Endothelial cell of umbilical vein (primary cell): ENCODE data around the gene APBB3. TPM values are rescaled to one million over a fixed set of nuclear protein-coding genes. Genes with fewer than 3 reads are reported as not detected.

Experiments used
- BruUV-seq: library from RNA; stranded (reverse); fragments of 400-500 nt; replicated peaks from 2 replicates; lab custom pipeline; 2021; lab: Mats Ljungman, UMichigan
- CTCF ChIA-PET: fragments of 300-600, 350-600 bp; sonication (Branson Sonifier 250); formaldehyde crosslinking; loops from one replicate; lab custom pipeline; 2021; ENCODE audit warnings: antibody characterized with exemption, inconsistent platforms; lab: Charles Lee
- POLR2A ChIA-PET: fragments of 300-600, 350-600 bp; sonication (Branson Sonifier 250); formaldehyde crosslinking; loops from one replicate; lab custom pipeline; 2021; ENCODE audit warnings: antibody characterized with exemption, inconsistent platforms; lab: Charles Lee
- DNase-seq: peaks from one replicate; pipeline ENCODE4 v3.0.0-alpha.2; 2011; ENCODE audit warnings: low read depth, low spot score
- FAIRE-seq: peaks from 2 replicates; lab custom pipeline; 2011; peaks lifted over from hg19 to GRCh38; lab: Jason Lieb, UNC
- H2AFZ ChIP-seq: 2 replicates; pipeline ENCODE4 v1.6.0; 2012; ENCODE audit warnings: low read depth, low read length, control low read depth, inconsistent platforms
- H3K27ac ChIP-seq: 2 replicates; pipeline ENCODE4 v1.5.1; 2011; ENCODE audit warnings: low read depth, mild to moderate bottlenecking, control low read depth, low read length, moderate library complexity; ENCODE audit not compliant: insufficient read depth
- H3K27me3 ChIP-seq, 2 experiments: 2 replicates each; pipeline versions ENCODE4 v1.6.0 to v1.6.1; 2011; ENCODE audit warnings: low read length in 2 of 2, mixed read lengths in 1 of 2; ENCODE audit not compliant: control insufficient read depth in 2 of 2, insufficient read depth in 2 of 2
- H3K36me3 ChIP-seq, 2 experiments: 2 replicates in 1 of 2; 3 replicates in 1 of 2; pipeline ENCODE4 v1.5.1; 2011; ENCODE audit warnings: low read length in 2 of 2, mild to moderate bottlenecking in 1 of 2, moderate library complexity in 1 of 2; ENCODE audit not compliant: control insufficient read depth in 2 of 2, insufficient read depth in 2 of 2; ENCODE audit errors: extremely low read depth in 1 of 2
- H3K4me1 ChIP-seq: 3 replicates; pipeline ENCODE4 v1.5.1; 2011; ENCODE audit warnings: mild to moderate bottlenecking, low read length; ENCODE audit not compliant: control insufficient read depth, insufficient read depth; ENCODE audit errors: extremely low read depth
- H3K4me2 ChIP-seq: 2 replicates; pipeline ENCODE4 v1.6.1; 2011; ENCODE audit warnings: low read length, control low read depth, mixed read lengths; ENCODE audit not compliant: insufficient read depth
- H3K4me3 ChIP-seq, 3 experiments: fragments of 200-600 bp in 1 of 3; sonication (generic), shearing (Covaris generic) in 1 of 3; replicated peaks in 1 of 3; 2 replicates each; pipeline ENCODE4 v1.5.1; 2011 to 2016; ENCODE audit warnings: control low read depth in 3 of 3, low read length in 3 of 3, mild to moderate bottlenecking in 2 of 3, inconsistent platforms in 1 of 3, low read depth in 1 of 3, moderate library complexity in 1 of 3; ENCODE audit not compliant: insufficient read depth in 1 of 3
- H3K79me2 ChIP-seq: 2 replicates; pipeline ENCODE4 v1.6.0; 2012; ENCODE audit warnings: low read length, inconsistent platforms; ENCODE audit not compliant: control insufficient read depth, insufficient read depth
- H3K9ac ChIP-seq: replicated peaks from 2 replicates; pipeline ENCODE3; 2011; ENCODE audit warnings: low read length, control low read depth; ENCODE audit not compliant: insufficient read depth; ENCODE audit errors: extremely low read depth
- H3K9me1 ChIP-seq: replicated peaks from 3 replicates; pipeline ENCODE4 v1.6.0; 2011; ENCODE audit warnings: mild to moderate bottlenecking, low read length; ENCODE audit not compliant: control insufficient read depth, insufficient read depth; ENCODE audit errors: extremely low read depth
- H3K9me3 ChIP-seq: replicated peaks from 2 replicates; pipeline ENCODE4 v1.5.1; 2012; ENCODE audit warnings: low read length, inconsistent platforms; ENCODE audit not compliant: control insufficient read depth, insufficient read depth
- H4K20me1 ChIP-seq: replicated peaks from 2 replicates; pipeline ENCODE3; 2011; ENCODE audit warnings: mild to moderate bottlenecking, low read length; ENCODE audit not compliant: control insufficient read depth, insufficient read depth; ENCODE audit errors: extremely low read depth
- CTCF ChIP-seq, 2 donors: IDR thresholded peaks; 1 replicate in 1 of 2; 2 replicates in 1 of 2; pipeline ENCODE4 v1.5.1; 2011; ENCODE audit warnings: low read length in 2 of 2, mild to moderate bottlenecking in 2 of 2, moderate library complexity in 2 of 2, control low read depth in 1 of 2, inconsistent platforms in 1 of 2, low read depth in 1 of 2; ENCODE audit not compliant: insufficient read depth in 1 of 2; ENCODE audit errors: extremely low read depth in 1 of 2
- EZH2 ChIP-seq: IDR thresholded peaks from 2 replicates; pipeline ENCODE4 v1.6.1; 2012; ENCODE audit warnings: borderline replicate concordance, low read depth, mild to moderate bottlenecking, moderate library complexity, low read length, inconsistent platforms; ENCODE audit not compliant: severe bottlenecking
- FOS ChIP-seq: IDR thresholded peaks from 2 replicates; pipeline ENCODE4 v1.6.1; 2011; ENCODE audit warnings: mild to moderate bottlenecking, low read length, moderate library complexity, borderline replicate concordance; ENCODE audit not compliant: insufficient read depth
- GATA2 ChIP-seq: IDR thresholded peaks from 2 replicates; pipeline ENCODE4 v1.7.0; 2011; ENCODE audit warnings: low read depth, mild to moderate bottlenecking, moderate library complexity, mixed read lengths, low read length; ENCODE audit not compliant: insufficient read length, insufficient read depth
- JUN ChIP-seq: IDR thresholded peaks from 2 replicates; pipeline ENCODE4 v1.6.1; 2011; ENCODE audit warnings: borderline replicate concordance, low read depth; ENCODE audit not compliant: insufficient read length, insufficient read depth
- MAX ChIP-seq: IDR thresholded peaks from 2 replicates; pipeline ENCODE4 v1.6.1; 2011; ENCODE audit not compliant: insufficient read depth, insufficient read length
- MYC ChIP-seq: IDR thresholded peaks from one replicate; pipeline ENCODE4 v1.6.1; 2011; ENCODE audit warnings: mild to moderate bottlenecking, low read depth, low read length
- POLR2A ChIP-seq: IDR thresholded peaks from 2 replicates; pipeline ENCODE4 v1.6.1; 2012; ENCODE audit warnings: low read depth, mild to moderate bottlenecking, control low read depth, low read length
- POLR2AphosphoS5 ChIP-seq: IDR thresholded peaks from 2 replicates; pipeline ENCODE4 v1.6.1; 2012; ENCODE audit warnings: low read depth, mild to moderate bottlenecking, control low read depth, low read length, moderate library complexity; ENCODE audit not compliant: insufficient read depth
- dilution Hi-C: fragments of 300-500 bp; cut with MboI; formaldehyde crosslinking; loops from one replicate; pipeline ENCODE4 v1.15.0; 2019; ENCODE audit warnings: low sequenced_read_pairs; ENCODE audit not compliant: extremely low pct_ligation_motif_present
- intact Hi-C: fragments of 100-400 bp; cut with micrococcal nuclease; formaldehyde crosslinking; loops from one replicate; pipeline ENCODE4 v1.10.0; 2022
- polyA plus RNA-seq, 4 experiments: library from polyadenylated mRNA; depleted of rRNA in 3 of 4; stranded (reverse) in 3 of 4; unstranded in 1 of 4; fragments of >200 nt; gene quantifications; 2 replicates each; pipeline versions ENCODE4 v1.2.1 to v1.2.3, GENCODE V29; 2011 to 2012; ENCODE audit warnings: missing spikeins in 1 of 4
- total RNA-seq: library from RNA; stranded (reverse); gene quantifications from 2 replicates; pipeline ENCODE4 v1.2.3, GENCODE V29; 2021

Gene APBB3
- total and polyA plus RNA-seq, 2 donors (not counting 3 experiments of a cell fraction or from before 2014, with no cell fraction given), result 12.1 to 22.8 TPM

GRCh38 chr5:140576776-140577201 lies 12.4 kb upstream of the APBB3 start:
- Histone ChIP-seq H3K4me1 (peaks cover 7% of the 10 kb centered on the region), H3K79me2 (no peaks in the 10 kb centered on the region), H3K27ac (no peak overlapping the region), H3K36me3 (no peaks in the 10 kb centered on the region), H3K9ac (peak overlapping the region; percentile 3), H3K4me3 (no peak overlapping the region), H3K27me3 (peaks cover 0 to 2% of the 10 kb centered on the region in 2 experiments), H2AFZ (peak overlapping the region; percentile 55), H4K20me1 (no peaks in the 10 kb centered on the region), H3K9me3 (no peaks in the 10 kb centered on the region), H3K9me1 (no peaks in the 10 kb centered on the region), H3K4me2 (no peak overlapping the region)
- DNase-seq (peak; percentile 24), FAIRE-seq (peak; percentile 81)
- CTCF ChIA-PET, result interaction anchor here (1.4 to 8.1 kb wide), 7 partner anchors 12 to 204 kb away, joined by 5 to 108 read pairs (median 6); partner anchors contain the start of genes CD14, EIF4EBP3, IK and NDUFA2
- dilution Hi-C loops (no loop called here), intact Hi-C loops (no loop called here)
- TF ChIP-seq CTCF (IDR thresholded peaks at IDR 0.05; ENCODE audit: extremely low read depth in 1 of 2, insufficient read depth in 1 of 2, low read depth in 1 of 2, low read length in 2 of 2), result no peak
- TF ChIP-seq MAX, result no peak
- no peak for TF ChIP-seq FOS
- no peak for TF ChIP-seq JUN
- no peak for TF ChIP-seq MYC
- TF ChIP-seq EZH2, result no peak
- no peak for TF ChIP-seq GATA2
- no peak for TF ChIP-seq POLR2A
- TF ChIP-seq POLR2AphosphoS5, result no peak
- POLR2A ChIA-PET, result no interaction called here
- BruUV-seq, result no TSS peak
